ENCODE results near the gene WEE2.

- TF ChIP-seq POLR2AphosphoS5 (IDR thresholded peaks at IDR 0.05) (no peak), CTCF (IDR thresholded peaks at IDR 0.05) (no peak)
Observed at GRCh38 chr7:141702047-141702567, 6.0 kb upstream of the WEE2 start, which contains the start of gene DENND11.

Data from breast epithelium (tissue), 3 donors.